OCI-LY7 (cell line): ENCODE measurements around the gene TRIM8. TPM values are rescaled to one million over a fixed set of nuclear protein-coding genes. Genes with fewer than 3 reads are reported as not detected.

Experiments
- BruUV-seq: library from RNA; stranded (reverse); fragments of 400-500 nt; replicated peaks from 2 replicates; lab custom pipeline; 2021; lab: Mats Ljungman, UMichigan
- CTCF ChIA-PET: fragments of 300-600 bp; sonication (Branson Sonifier 250); formaldehyde crosslinking; loops from one replicate; lab custom pipeline; 2022; ENCODE audit warnings: antibody characterized with exemption; ENCODE audit not compliant: unreplicated experiment; lab: Charles Lee
- POLR2A ChIA-PET: fragments of 300-600 bp; sonication (Branson Sonifier 250); formaldehyde crosslinking; loops from one replicate; lab custom pipeline; 2022; ENCODE audit warnings: antibody characterized with exemption; lab: Charles Lee
- DNase-seq: peaks from one replicate; pipeline ENCODE4 v3.0.0-alpha.2; 2015; ENCODE audit warnings: low spot score
- H2AFZ ChIP-seq: fragments of 200-600 bp; sonication (generic), shearing (Covaris generic); 2 replicates; pipeline ENCODE4 v1.6.1; 2014; ENCODE audit warnings: mild to moderate bottlenecking, antibody characterized with exemption, low read length, moderate library complexity
- H3K27ac ChIP-seq: fragments of 200-600 bp; sonication (generic); 2 replicates; pipeline ENCODE4 v1.5.1; 2014; ENCODE audit warnings: mixed run types, low read depth, mild to moderate bottlenecking, moderate library complexity, low read length, inconsistent platforms; ENCODE audit not compliant: poor library complexity, severe bottlenecking
- H3K36me3 ChIP-seq: fragments of 200-600 bp; sonication (generic); 2 replicates; pipeline ENCODE4 v1.6.1; 2014; ENCODE audit warnings: mild to moderate bottlenecking, antibody characterized with exemption, low read length, moderate library complexity, mixed read lengths; ENCODE audit not compliant: insufficient read depth
- H3K4me1 ChIP-seq: fragments of 200-600 bp; sonication (generic); 2 replicates; pipeline ENCODE4 v1.5.1; 2014; ENCODE audit warnings: mild to moderate bottlenecking, low read length; ENCODE audit not compliant: insufficient read depth, poor library complexity, severe bottlenecking
- H3K4me2 ChIP-seq: fragments of 200-600 bp; sonication (generic); 2 replicates; pipeline ENCODE4 v1.6.1; 2014; ENCODE audit warnings: mild to moderate bottlenecking, low read length
- H3K4me3 ChIP-seq: fragments of 200-600 bp; sonication (generic); 2 replicates; pipeline ENCODE4 v1.5.1; 2014; ENCODE audit warnings: mild to moderate bottlenecking, low read depth, low read length; ENCODE audit not compliant: poor library complexity, severe bottlenecking
- H3K79me2 ChIP-seq: fragments of 200-600 bp; sonication (generic); 2 replicates; pipeline ENCODE4 v1.6.1; 2016; ENCODE audit warnings: low read depth, mild to moderate bottlenecking, low read length, moderate library complexity, mixed read lengths; ENCODE audit not compliant: insufficient read depth
- H3K9me2 ChIP-seq: fragments of 200-600 bp; sonication (generic); 2 replicates; pipeline ENCODE4 v1.6.1; 2016; ENCODE audit warnings: mild to moderate bottlenecking, low read length, mixed read lengths; ENCODE audit not compliant: insufficient read depth
- H3K9me3 ChIP-seq: fragments of 200-600 bp; sonication (generic); 2 replicates; pipeline ENCODE4 v1.6.1; 2014; ENCODE audit warnings: mild to moderate bottlenecking, mixed run types, low read length, mixed read lengths
- H4K20me1 ChIP-seq: fragments of 200-600 bp; sonication (generic); 2 replicates; pipeline ENCODE4 v1.6.1; 2014; ENCODE audit warnings: mild to moderate bottlenecking, antibody characterized with exemption, low read length, moderate library complexity, mixed read lengths; ENCODE audit not compliant: insufficient read depth
- CTCF ChIP-seq: fragments of 200-600 bp; sonication (generic); conservative IDR thresholded peaks from 2 replicates; pipeline ENCODE4 v1.5.1; 2014; ENCODE audit warnings: mild to moderate bottlenecking, antibody characterized with exemption, low read length, moderate library complexity, mixed read lengths
- EZH2phosphoT487 ChIP-seq: fragments of 200-600 bp; sonication (generic); IDR thresholded peaks from 2 replicates; pipeline ENCODE4 v1.6.1; 2018; ENCODE audit warnings: low read depth, borderline replicate concordance, mild to moderate bottlenecking, mixed run types, antibody characterized with exemption, low read length, moderate library complexity, mixed read lengths
- intact Hi-C: fragments of 100-400 bp; cut with micrococcal nuclease; formaldehyde crosslinking; loops from one replicate; pipeline ENCODE4 v1.10.0; 2022; ENCODE audit not compliant: unreplicated experiment
- total RNA-seq, 2 experiments: library from RNA; depleted of rRNA in 1 of 2; stranded (reverse); fragments of >200 nt in 1 of 2; shearing (Covaris generic) in 1 of 2; gene quantifications; 2 replicates each; pipeline ENCODE4 v1.2.3, GENCODE V29; 2014 to 2022

TRIM8 gene
- total RNA-seq, 2 experiments from 2014 or later: 54.2 to 92.1 TPM

GRCh38 chr10:102675011-102675665 is 30.9 kb downstream of the TRIM8 start:
- H3K27ac ChIP-seq: no peak overlapping the region
- H3K36me3 ChIP-seq: peaks cover 3% of the 10 kb centered on the region; the same call in 1 of the 2 replicates

GRCh38 chr10:102675666-102676533 is 31.6 kb downstream of the TRIM8 start:
- peaks cover 22% of the 10 kb centered on the region for H3K4me1 ChIP-seq

More at GRCh38 chr10:102675011-102675665, 30.9 kb downstream of the TRIM8 start:
- Histone ChIP-seq H3K4me3 (no peak overlapping the region), H3K79me2 (no peaks in the 10 kb centered on the region), H4K20me1 (no peaks in the 10 kb centered on the region), H3K9me2 (no peaks in the 10 kb centered on the region), H3K4me2 (no peak overlapping the region), H2AFZ (no peak overlapping the region), H3K4me1 (peaks cover 22% of the 10 kb centered on the region), H3K9me3 (no peaks in the 10 kb centered on the region)
- intact Hi-C loops: no loop called here
- POLR2A ChIA-PET: interaction anchor here (0.7 to 2.5 kb wide), 5 partner anchors 10 to 1003 kb away, joined by 3 to 11 read pairs (median 3); no protein-coding TSS in a partner anchor
- CTCF ChIA-PET: interaction anchor here (0.8 to 1.3 kb wide), 2 partner anchors 11 to 30 kb away, joined by 3 to 7 read pairs; partner anchors contain the start of gene TRIM8
- no TSS peak for BruUV-seq
- no peak for TF ChIP-seq EZH2phosphoT487
- no peak for TF ChIP-seq CTCF
- no peak for DNase-seq

More at GRCh38 chr10:102675666-102676533, 31.6 kb downstream of the TRIM8 start:
- ChIA-PET CTCF (interaction anchor here (0.8 to 1.3 kb wide), 2 partner anchors 11 to 31 kb away, joined by 3 to 7 read pairs; partner anchors contain the start of gene TRIM8), POLR2A (interaction anchor here (0.6 to 2.5 kb wide), 7 partner anchors 9 to 1002 kb away, joined by 3 to 11 read pairs (median 3); no protein-coding TSS in a partner anchor)
- TF ChIP-seq EZH2phosphoT487 (no peak), CTCF (no peak)
- H3K27ac ChIP-seq: no peak overlapping the region
- H3K79me2 ChIP-seq: no peaks in the 10 kb centered on the region
- H3K36me3 ChIP-seq: peaks cover 6% of the 10 kb centered on the region; the same call in 1 of the 2 replicates
- H2AFZ ChIP-seq: no peak overlapping the region
- no TSS peak for BruUV-seq
- H3K9me2 ChIP-seq: no peaks in the 10 kb centered on the region
- intact Hi-C loops: no loop called here
- H3K9me3 ChIP-seq: no peaks in the 10 kb centered on the region
- H3K4me3 ChIP-seq: no peak overlapping the region
- H4K20me1 ChIP-seq: no peaks in the 10 kb centered on the region
- no peak for DNase-seq
- no peak overlapping the region; the same call in 1 of the 2 replicates for H3K4me2 ChIP-seq
